H1 (cell line): Measurements from ENCODE around the gene ARMC10. TPM values are rescaled to one million over a fixed set of nuclear protein-coding genes. Genes with fewer than 3 reads are reported as not detected.

ENCODE experiments used
- CTCF ChIA-PET: fragments of 300-600 bp; sonication (Branson Sonifier 250); formaldehyde crosslinking; loops from one replicate; lab custom pipeline; 2021; ENCODE audit not compliant: partially characterized antibody; lab: Charles Lee
- POLR2A ChIA-PET: fragments of 300-600 bp; sonication (Branson Sonifier 250); formaldehyde crosslinking; loops from one replicate; lab custom pipeline; 2021; ENCODE audit warnings: inconsistent platforms; ENCODE audit not compliant: partially characterized antibody; lab: Charles Lee
- DNase-seq, 2 experiments: peaks; one replicate each; pipeline versions ENCODE4 v3.0.0 to v3.0.0-alpha.2; 2010 to 2022; ENCODE audit warnings: low spot score in 2 of 2, low read depth in 1 of 2, mixed read lengths in 1 of 2
- FAIRE-seq: peaks from 2 replicates; lab custom pipeline; 2011; peaks lifted over from hg19 to GRCh38; lab: Jason Lieb, UNC
- H2AFZ ChIP-seq: 2 replicates; pipeline ENCODE4 v1.8.1; 2012; ENCODE audit warnings: low read length, inconsistent platforms
- H2AK5ac ChIP-seq: 2 replicates; pipeline ENCODE4 v1.6.1; 2013; ENCODE audit warnings: low read depth, low read length
- H2BK120ac ChIP-seq: replicated peaks from 2 replicates; pipeline ENCODE3; 2013; ENCODE audit warnings: low read depth, low read length, inconsistent platforms
- H2BK12ac ChIP-seq: 2 replicates; pipeline ENCODE4 v1.6.1; 2013; ENCODE audit warnings: low read depth, low read length
- H2BK15ac ChIP-seq: 2 replicates; pipeline ENCODE4 v1.6.1; 2013; ENCODE audit warnings: low read length
- H2BK20ac ChIP-seq: 2 replicates; pipeline ENCODE4 v1.6.1; 2013; ENCODE audit warnings: low read length
- H2BK5ac ChIP-seq: 2 replicates; pipeline ENCODE4 v1.6.1; 2013; ENCODE audit warnings: low read depth, low read length
- H3K14ac ChIP-seq: 2 replicates; pipeline ENCODE4 v1.6.1; 2013; ENCODE audit warnings: inconsistent platforms; ENCODE audit not compliant: insufficient read length
- H3K18ac ChIP-seq: 2 replicates; pipeline ENCODE4 v1.6.1; 2013; ENCODE audit warnings: low read length; ENCODE audit errors: extremely low read depth
- H3K23ac ChIP-seq: 2 replicates; pipeline ENCODE4 v1.6.1; 2013; ENCODE audit warnings: inconsistent platforms; ENCODE audit not compliant: insufficient read length
- H3K23me2 ChIP-seq: 2 replicates; pipeline ENCODE4 v1.6.1; 2013; ENCODE audit warnings: low read depth, low read length
- H3K27ac ChIP-seq: 2 replicates; pipeline ENCODE4 v1.6.1; 2011; ENCODE audit warnings: low read depth, low read length, inconsistent platforms
- H3K27me3 ChIP-seq, 4 experiments: replicated peaks in 1 of 4; 1 replicate in 1 of 4; 2 replicates in 3 of 4; pipeline versions ENCODE4 v1.6.1 to v1.8.1; 2011 to 2013; ENCODE audit warnings: low read length in 3 of 4, mild to moderate bottlenecking in 3 of 4, inconsistent platforms in 2 of 4, mixed read lengths in 2 of 4, moderate library complexity in 1 of 4; ENCODE audit not compliant: control insufficient read depth in 3 of 4, insufficient read depth in 3 of 4; ENCODE audit errors: extremely low read depth in 1 of 4
- H3K36me3 ChIP-seq, 4 experiments: 2 replicates each; pipeline versions ENCODE4 v1.6.1 to v1.8.1; 2011 to 2013; ENCODE audit warnings: mild to moderate bottlenecking in 4 of 4, low read length in 3 of 4, moderate library complexity in 2 of 4, control low read depth in 1 of 4, inconsistent platforms in 1 of 4; ENCODE audit not compliant: insufficient read depth in 4 of 4, control insufficient read depth in 2 of 4
- H3K4ac ChIP-seq: replicated peaks from 2 replicates; pipeline ENCODE3; 2013; ENCODE audit warnings: low read length, low read depth, mixed read lengths, inconsistent platforms; ENCODE audit not compliant: insufficient read length
- H3K4me1 ChIP-seq, 4 experiments: replicated peaks in 1 of 4; 1 replicate in 1 of 4; 2 replicates in 3 of 4; pipeline versions ENCODE4 v1.6.1 to v1.8.1; 2011 to 2013; ENCODE audit warnings: low read length in 3 of 4, inconsistent platforms in 2 of 4, mixed read lengths in 1 of 4; ENCODE audit not compliant: insufficient read depth in 4 of 4, control insufficient read depth in 3 of 4
- H3K4me2 ChIP-seq, 2 experiments: 2 replicates each; pipeline versions ENCODE4 v1.6.1 to v1.8.1; 2011 to 2013; ENCODE audit warnings: low read depth in 2 of 2, low read length in 2 of 2, control low read depth in 1 of 2, inconsistent platforms in 1 of 2, mild to moderate bottlenecking in 1 of 2; ENCODE audit not compliant: insufficient read depth in 1 of 2
- H3K4me3 ChIP-seq, 4 experiments: fragments of 200-600, 300-600 bp in 1 of 4; sonication (generic), shearing (Covaris generic), sonication (Bioruptor Twin) in 1 of 4; 2 replicates each; pipeline versions ENCODE4 v1.5.1 to v1.8.1; 2011 to 2016; ENCODE audit warnings: low read length in 4 of 4, low read depth in 3 of 4, control low read depth in 2 of 4, inconsistent platforms in 2 of 4, mild to moderate bottlenecking in 2 of 4, mixed read lengths in 1 of 4, moderate library complexity in 1 of 4; ENCODE audit not compliant: insufficient read depth in 2 of 4; ENCODE audit errors: extremely low read depth in 1 of 4
- H3K56ac ChIP-seq: replicated peaks from 2 replicates; pipeline ENCODE3; 2013; ENCODE audit warnings: low read depth, mild to moderate bottlenecking, mixed read lengths, low read length, inconsistent platforms; ENCODE audit not compliant: insufficient read length
- H3K79me1 ChIP-seq: 2 replicates; pipeline ENCODE4 v1.6.1; 2013; ENCODE audit warnings: low read depth, low read length, control low read depth
- H3K79me2 ChIP-seq, 2 experiments: 2 replicates each; pipeline versions ENCODE4 v1.6.1 to v1.8.1; 2012 to 2013; ENCODE audit warnings: low read length in 2 of 2, mild to moderate bottlenecking in 2 of 2, inconsistent platforms in 1 of 2; ENCODE audit not compliant: insufficient read depth in 2 of 2, control insufficient read depth in 1 of 2
- H3K9ac ChIP-seq, 4 experiments: replicated peaks in 1 of 4; 1 replicate in 1 of 4; 2 replicates in 3 of 4; pipeline versions ENCODE4 v1.6.1 to v1.8.1; 2011 to 2013; ENCODE audit warnings: low read depth in 3 of 4, low read length in 3 of 4, control low read depth in 2 of 4, mild to moderate bottlenecking in 2 of 4, moderate library complexity in 2 of 4, inconsistent platforms in 1 of 4; ENCODE audit errors: extremely low read depth in 1 of 4
- H3K9me3 ChIP-seq, 2 experiments: 2 replicates each; pipeline versions ENCODE4 v1.6.1 to v1.8.1; 2012 to 2013; ENCODE audit warnings: mild to moderate bottlenecking in 2 of 2, moderate library complexity in 2 of 2, control low read depth in 1 of 2, inconsistent platforms in 1 of 2, low read depth in 1 of 2, low read length in 1 of 2, mixed read lengths in 1 of 2; ENCODE audit not compliant: insufficient read depth in 2 of 2
- H4K20me1 ChIP-seq, 2 experiments: replicated peaks in 1 of 2; 2 replicates each; pipeline versions ENCODE3 to v1.8.1; 2011 to 2013; ENCODE audit warnings: inconsistent platforms in 2 of 2, low read length in 2 of 2, mild to moderate bottlenecking in 1 of 2; ENCODE audit not compliant: insufficient read depth in 2 of 2, control insufficient read depth in 1 of 2
- H4K5ac ChIP-seq: 2 replicates; pipeline ENCODE4 v1.6.1; 2013; ENCODE audit warnings: low read length, low read depth, mixed read lengths, inconsistent platforms; ENCODE audit not compliant: insufficient read length
- H4K8ac ChIP-seq: 2 replicates; pipeline ENCODE4 v1.8.0; 2013; ENCODE audit warnings: mild to moderate bottlenecking, moderate library complexity, low read length, inconsistent platforms; ENCODE audit not compliant: insufficient read depth; ENCODE audit errors: extremely low read depth
- H4K91ac ChIP-seq: replicated peaks from 2 replicates; pipeline ENCODE3; 2013; ENCODE audit warnings: low read length, mixed read lengths, inconsistent platforms; ENCODE audit not compliant: insufficient read length
- ASH2L ChIP-seq: fragments of 200-600, 300-600 bp; sonication (generic); IDR thresholded peaks from one replicate; pipeline ENCODE4 v1.7.1; 2017; ENCODE audit warnings: low read length
- BACH1 ChIP-seq: IDR thresholded peaks from 2 replicates; pipeline ENCODE4 v1.6.1; 2012; ENCODE audit warnings: low read length, improper control_type of control experiment
- HDAC2 ChIP-seq, 2 experiments: fragments of 300-600 bp in 1 of 2; sonication (generic) in 1 of 2; IDR thresholded peaks; 2 replicates each; pipeline ENCODE4 v1.6.1; 2011 to 2012; ENCODE audit warnings: low read depth in 2 of 2, low read length in 2 of 2, mild to moderate bottlenecking in 2 of 2, moderate library complexity in 2 of 2, borderline replicate concordance in 1 of 2, inconsistent platforms in 1 of 2
- JUN ChIP-seq: IDR thresholded peaks from 2 replicates; pipeline ENCODE4 v1.6.1; 2011; ENCODE audit warnings: low read depth, mild to moderate bottlenecking, improper control_type of control experiment, low read length
- KDM1A ChIP-seq: fragments of 200-600, 300-600 bp; sonication (generic); IDR thresholded peaks from 2 replicates; pipeline ENCODE4 v1.7.1; 2016; ENCODE audit warnings: mild to moderate bottlenecking, low read length, borderline replicate concordance
- PHF8 ChIP-seq: fragments of 200-600 bp; sonication (generic); conservative IDR thresholded peaks from 2 replicates; pipeline ENCODE4 v1.7.1; 2012; ENCODE audit warnings: low read depth, mild to moderate bottlenecking, inconsistent platforms, low read length, moderate library complexity
- SIRT6 ChIP-seq: IDR thresholded peaks from one replicate; pipeline ENCODE4 v1.7.1; 2012; ENCODE audit warnings: low read length, inconsistent platforms
- SP4 ChIP-seq: IDR thresholded peaks from 2 replicates; pipeline ENCODE4 v1.6.1; 2012; ENCODE audit warnings: low read length, inconsistent platforms
- SUZ12 ChIP-seq: fragments of 200-600 bp; sonication (generic); IDR thresholded peaks from 2 replicates; pipeline ENCODE4 v1.6.1; 2012; ENCODE audit warnings: mild to moderate bottlenecking, inconsistent platforms, low read length, moderate library complexity, mixed read lengths
- TAF7 ChIP-seq: optimal IDR thresholded peaks from 2 replicates; pipeline ENCODE3; 2011; ENCODE audit warnings: low read depth, mild to moderate bottlenecking, inconsistent platforms, low read length, moderate library complexity, borderline replicate concordance
- WGBS, 2 experiments: shearing (Covaris generic) in 1 of 2; methylation state at CpG; one replicate each; pipeline versions ENCODE4 v1.1.6 to v1.1.7; 2013 to 2015; ENCODE audit warnings: low lambda C conversion rate in 2 of 2, mixed read lengths in 2 of 2, inconsistent platforms in 1 of 2, low coverage in 1 of 2, missing lambda C conversion rate in 1 of 2; ENCODE audit not compliant: insufficient replicate concordance in 2 of 2, insufficient coverage in 1 of 2, insufficient read length in 1 of 2; ENCODE audit errors: extremely low coverage in 1 of 2, missing lambda C conversion rate in 1 of 2; 5-methylcytosine and 5-hydroxymethylcytosine counted together
- polyA plus RNA-seq, 7 experiments: library from polyadenylated mRNA; depleted of rRNA in 3 of 7; stranded (reverse) in 5 of 7; unstranded in 2 of 7; fragments of >200 nt in 5 of 7; fragments of 200-250 nt in 2 of 7; gene quantifications; 1 replicate in 5 of 7; 2 replicates in 1 of 7; 4 replicates in 1 of 7; pipeline versions ENCODE4 v1.2.1 to v1.2.3, GENCODE V29; 2011 to 2013; ENCODE audit warnings: missing spikeins in 2 of 7, mixed read lengths in 2 of 7
- total RNA-seq: library from RNA; stranded (reverse); fragmentation: NEBNext Ultra II Directional; extraction: Animal tissue kit (Norgen Biotek cat#: 25700); gene quantifications from 2 replicates; pipeline ENCODE4 v1.2.1, GENCODE V29; 2021
- TF ChIP-seq, protein P1 (sequence below): IDR thresholded peaks from 2 replicates; pipeline ENCODE4 v1.6.1; 2011; ENCODE audit warnings: low read depth, mild to moderate bottlenecking, low read length; ENCODE audit not compliant: insufficient read depth
- TF ChIP-seq, protein P2 (sequence below): IDR thresholded peaks from 2 replicates; pipeline ENCODE4 v1.6.1; 2012; ENCODE audit warnings: low read length, inconsistent platforms

The ARMC10 gene
- total and polyA plus RNA-seq, 2 of the 8 experiments (the other 6 are each of a cell fraction or from before 2014, with no cell fraction given) = 16.4 to 44.3 TPM

DNA sequence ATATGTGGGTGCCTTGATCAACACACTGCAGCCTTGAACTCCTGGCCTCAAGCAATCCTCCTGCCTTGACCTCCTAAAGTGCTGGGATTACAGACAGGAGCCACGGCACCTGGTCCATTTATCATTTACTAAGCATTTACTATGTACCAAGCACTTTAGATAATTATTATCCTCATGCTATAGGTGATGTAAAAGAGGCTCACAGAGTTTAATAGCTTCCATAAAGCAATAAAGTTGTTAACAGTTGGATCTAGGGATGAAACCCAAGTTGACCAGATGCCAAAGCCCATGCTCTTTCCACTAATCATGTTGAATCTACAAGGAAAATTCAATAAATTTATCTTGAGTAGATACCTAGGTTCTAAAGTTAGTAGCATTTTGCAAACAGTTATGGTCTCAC, 68.9 kb downstream of the ARMC10 start:
- no peak overlapping the region for H4K91ac ChIP-seq
- peaks cover 2 to 11% (median 4%) of the 10 kb centered on the region in 4 experiments; a peak in 4 of 7 replicates for H3K4me1 ChIP-seq
- H3K36me3 ChIP-seq = no peaks in the 10 kb centered on the region
- no peak overlapping the region for H2BK5ac ChIP-seq
- no peak overlapping the region for H3K4me2 ChIP-seq
- WGBS, 2 experiments = 91% methylated on average over 1 of the region's 1 CpG; no CpG with 5 or more reads in 1 of the 2 experiments
- no peak overlapping the region for H4K5ac ChIP-seq
- H3K4ac ChIP-seq = no peak overlapping the region
- H3K18ac ChIP-seq = no peak overlapping the region
- no peak overlapping the region for H2BK12ac ChIP-seq
- no peaks in the 10 kb centered on the region for H3K9me3 ChIP-seq
- no peak overlapping the region for H3K9ac ChIP-seq
- no peak overlapping the region for H2AFZ ChIP-seq
- H3K23me2 ChIP-seq = peaks cover 3% of the 10 kb centered on the region
- no peak overlapping the region for H2BK120ac ChIP-seq
- H3K14ac ChIP-seq = no peak overlapping the region
- H3K23ac ChIP-seq = no peak overlapping the region
- H3K79me1 ChIP-seq = peaks cover 2% of the 10 kb centered on the region; the same call in 1 of the 2 replicates
- H2BK15ac ChIP-seq = no peak overlapping the region
- H4K8ac ChIP-seq = no peak overlapping the region
- no peak for DNase-seq
- no peak overlapping the region for H3K56ac ChIP-seq
- H2AK5ac ChIP-seq = no peak overlapping the region
- POLR2A ChIA-PET = interaction anchor here (1.2 kb wide), 1 partner anchor 69 kb away, joined by 3 read pairs; the partner anchor contains the start of genes ARMC10 and FBXL13
- CTCF ChIA-PET = interaction anchor here (0.6 kb wide), 1 partner anchor 29 kb away, joined by 3 read pairs; no protein-coding TSS in a partner anchor
- FAIRE-seq = no peak
- H3K79me2 ChIP-seq = peaks cover 0 to 32% of the 10 kb centered on the region in 2 experiments; a peak in 2 of 4 replicates
- H2BK20ac ChIP-seq = no peak overlapping the region
- H3K4me3 ChIP-seq = no peak overlapping the region
- peaks cover 0 to 3% of the 10 kb centered on the region in 2 experiments for H4K20me1 ChIP-seq
- no peaks in the 10 kb centered on the region for H3K27me3 ChIP-seq
- no peak overlapping the region for H3K27ac ChIP-seq
- no peak for TF ChIP-seq ASH2L
- TF ChIP-seq, protein P1, sequence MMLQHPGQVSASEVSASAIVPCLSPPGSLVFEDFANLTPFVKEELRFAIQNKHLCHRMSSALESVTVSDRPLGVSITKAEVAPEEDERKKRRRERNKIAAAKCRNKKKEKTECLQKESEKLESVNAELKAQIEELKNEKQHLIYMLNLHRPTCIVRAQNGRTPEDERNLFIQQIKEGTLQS = no peak
- TF ChIP-seq JUN = no peak
- no peak for TF ChIP-seq BACH1
- TF ChIP-seq SUZ12 = no peak
- TF ChIP-seq PHF8 = no peak
- TF ChIP-seq SIRT6 = no peak
- no peak for TF ChIP-seq TAF7
- TF ChIP-seq KDM1A = no peak
- TF ChIP-seq HDAC2 (IDR thresholded peaks at IDR 0.05; ENCODE audit: borderline replicate concordance in 1 of 2, low read depth in 2 of 2, low read length in 2 of 2) = no peak
- TF ChIP-seq SP4 = no peak
- TF ChIP-seq, protein P2, sequence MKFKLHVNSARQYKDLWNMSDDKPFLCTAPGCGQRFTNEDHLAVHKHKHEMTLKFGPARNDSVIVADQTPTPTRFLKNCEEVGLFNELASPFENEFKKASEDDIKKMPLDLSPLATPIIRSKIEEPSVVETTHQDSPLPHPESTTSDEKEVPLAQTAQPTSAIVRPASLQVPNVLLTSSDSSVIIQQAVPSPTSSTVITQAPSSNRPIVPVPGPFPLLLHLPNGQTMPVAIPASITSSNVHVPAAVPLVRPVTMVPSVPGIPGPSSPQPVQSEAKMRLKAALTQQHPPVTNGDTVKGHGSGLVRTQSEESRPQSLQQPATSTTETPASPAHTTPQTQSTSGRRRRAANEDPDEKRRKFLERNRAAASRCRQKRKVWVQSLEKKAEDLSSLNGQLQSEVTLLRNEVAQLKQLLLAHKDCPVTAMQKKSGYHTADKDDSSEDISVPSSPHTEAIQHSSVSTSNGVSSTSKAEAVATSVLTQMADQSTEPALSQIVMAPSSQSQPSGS = no peak
